NCI-H1436 (cell line): Measurements from ENCODE around the gene FCGR2B.
"Not testable (repeated sequence)": the region's sequence is repeated elsewhere in the genome, so short reads cannot be mapped to it uniquely, and the experiment has no call there.

Source experiments
- DNase-seq: peaks from one replicate; lab custom pipeline; 2025; lab: John Stamatoyannopoulos, UW

FCGR2B gene

DNA sequence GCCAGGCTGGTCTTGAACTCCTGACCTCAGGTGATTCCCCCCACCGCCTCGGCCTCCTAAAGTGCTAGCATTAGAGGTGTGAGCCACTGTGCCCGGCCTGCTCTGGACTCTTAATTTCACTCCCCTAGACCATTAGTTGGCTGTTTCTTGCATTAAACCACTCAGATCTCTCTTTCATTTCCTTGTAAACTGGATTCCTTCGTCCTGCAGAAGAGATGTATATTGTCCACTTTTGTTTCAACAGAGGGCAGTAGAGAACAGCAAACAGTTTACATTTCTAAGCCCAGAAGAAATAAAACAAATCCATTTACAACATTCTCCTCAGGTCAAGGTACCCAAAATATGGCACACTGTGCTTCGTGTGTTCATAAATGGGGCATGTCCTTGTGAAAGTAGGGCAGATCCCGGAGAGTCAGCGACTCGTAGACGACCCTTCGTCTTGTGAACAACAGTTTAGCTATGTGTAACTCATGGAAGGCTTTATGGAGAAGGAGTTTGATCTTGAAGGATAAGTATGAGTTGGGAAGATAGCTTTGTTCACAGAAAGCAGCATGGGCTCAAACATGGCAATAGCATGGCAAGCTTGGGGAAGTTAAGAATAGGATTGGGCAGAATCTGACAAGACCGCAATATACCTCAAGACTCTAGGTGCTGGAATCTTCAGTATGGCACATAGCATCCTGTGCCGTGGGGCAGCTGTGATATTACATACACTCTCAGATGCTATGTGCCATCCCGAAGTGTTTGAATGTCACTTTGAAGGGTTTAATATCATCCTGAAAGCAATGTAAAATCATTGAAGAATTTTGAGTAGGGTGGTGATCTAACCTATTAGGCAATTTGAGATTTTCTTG lies 15.2 kb upstream of the FCGR2B start:
- DNase-seq: not testable (repeated sequence)

DNA sequence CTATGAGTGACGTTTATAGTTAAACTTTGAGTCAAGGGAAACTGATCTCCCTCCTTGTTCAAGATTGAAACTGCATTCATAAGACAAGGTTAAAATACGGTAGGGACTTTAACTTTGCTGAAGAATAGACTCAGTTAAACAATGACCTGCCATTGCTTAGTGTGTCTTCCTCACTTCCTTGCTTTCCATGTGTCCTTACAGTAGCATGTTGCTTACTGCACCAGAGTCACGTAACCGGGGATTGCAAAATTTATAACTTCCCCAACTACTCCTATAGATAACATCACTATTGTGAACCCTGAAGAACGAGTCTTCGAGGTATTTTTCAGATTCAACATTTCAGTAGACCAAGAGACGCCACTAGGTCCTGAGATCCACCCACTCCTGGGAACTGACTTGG lies 9.4 kb upstream of the FCGR2B start:
- not testable (repeated sequence) for DNase-seq

DNA sequence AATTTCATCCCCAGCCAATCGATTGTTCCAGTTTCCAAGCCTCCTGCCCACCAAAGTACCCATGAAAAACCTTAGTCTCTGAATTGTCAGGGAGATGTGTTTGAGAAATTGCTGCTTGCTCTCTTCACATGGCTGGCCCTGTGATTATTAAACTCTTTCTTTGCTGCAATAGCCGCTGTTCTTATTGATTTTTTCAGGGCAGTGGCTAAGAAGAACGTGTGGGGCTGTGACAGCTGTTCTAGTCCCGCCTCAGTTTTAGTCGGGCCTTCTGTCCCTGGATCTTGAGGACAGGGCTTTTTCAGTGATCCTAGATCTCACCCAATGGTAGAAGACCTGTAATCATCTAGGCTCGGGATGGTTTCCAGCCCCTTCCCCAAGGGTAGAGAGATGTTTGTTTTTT lies 9.0 kb upstream of the FCGR2B start:
- not testable (repeated sequence) for DNase-seq

DNA sequence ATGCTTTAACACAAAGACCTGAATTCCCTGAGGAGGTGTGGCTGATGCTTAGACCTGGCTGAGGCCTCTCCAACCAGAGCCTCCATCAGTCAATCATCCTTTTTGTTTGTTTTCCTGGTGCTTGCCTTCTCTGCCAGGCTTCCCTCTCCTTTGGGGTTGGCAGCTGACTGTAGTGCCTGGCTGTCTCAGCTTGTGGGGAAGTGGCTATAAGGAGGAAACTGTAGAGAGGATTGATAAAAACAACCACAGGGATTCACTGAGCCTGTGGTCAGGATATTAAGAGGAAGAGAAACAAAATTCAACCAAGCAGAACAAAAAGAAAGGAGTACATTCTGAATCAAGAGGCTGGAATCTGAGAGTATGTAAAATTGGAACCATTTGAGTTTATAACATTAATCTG lies 4.4 kb upstream of the FCGR2B start:
- DNase-seq: not testable (repeated sequence)

DNA sequence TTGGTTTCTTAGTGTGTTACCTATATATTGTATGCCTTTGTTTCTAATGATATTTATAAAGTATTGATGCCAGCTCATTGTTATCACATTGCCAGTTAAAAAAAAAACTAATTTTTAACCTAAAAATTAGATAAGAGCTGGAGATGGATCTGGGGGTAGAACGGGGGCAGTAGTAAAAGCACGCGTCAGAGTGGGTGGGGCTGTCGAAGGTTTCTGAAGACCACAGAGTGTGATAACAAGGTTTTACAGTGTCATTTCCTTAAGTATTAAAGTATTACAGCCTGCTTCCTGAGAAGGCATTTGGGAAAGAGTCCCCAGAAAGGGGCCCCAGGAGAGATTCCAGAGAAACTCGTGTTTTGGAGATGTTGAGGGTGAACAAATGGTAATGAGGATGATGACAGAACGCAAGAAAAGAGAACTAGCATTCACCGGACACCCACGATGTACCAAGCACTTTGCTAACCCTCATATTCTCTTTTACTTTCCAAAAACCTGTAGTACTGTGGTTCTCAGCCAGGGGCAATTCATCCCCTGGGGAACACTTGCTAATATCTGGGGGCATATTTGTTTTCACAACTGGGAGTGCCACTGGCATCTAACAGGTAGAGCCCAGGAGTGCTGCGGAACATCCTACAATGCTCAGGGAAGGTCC lies 1.2 kb upstream of the FCGR2B start:
- not testable (repeated sequence) for DNase-seq

- DNase-seq: not testable (repeated sequence)
These were observed 626 bp downstream of the FCGR2B start for GRCh38 chr1:161663569-161663968.

DNA sequence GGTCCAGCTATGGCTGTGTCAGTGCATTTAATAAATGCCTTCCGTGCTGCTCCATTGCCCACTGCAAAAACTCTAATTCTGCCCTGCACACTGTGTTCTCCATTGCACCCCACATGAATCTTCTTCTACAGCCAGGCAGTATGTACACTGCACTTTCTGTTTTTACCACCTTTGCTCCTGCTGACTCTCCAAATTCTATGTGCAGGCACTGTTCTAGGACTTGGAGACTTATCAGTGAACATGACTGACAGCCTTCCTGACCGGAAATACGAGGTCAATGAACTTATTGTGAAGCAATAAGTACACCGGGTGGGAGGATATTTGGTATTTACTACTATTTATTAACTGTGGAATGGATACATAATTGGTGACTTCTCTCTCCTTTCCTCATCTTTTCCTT lies 1.7 kb downstream of the FCGR2B start:
- DNase-seq: not testable (repeated sequence)

DNA sequence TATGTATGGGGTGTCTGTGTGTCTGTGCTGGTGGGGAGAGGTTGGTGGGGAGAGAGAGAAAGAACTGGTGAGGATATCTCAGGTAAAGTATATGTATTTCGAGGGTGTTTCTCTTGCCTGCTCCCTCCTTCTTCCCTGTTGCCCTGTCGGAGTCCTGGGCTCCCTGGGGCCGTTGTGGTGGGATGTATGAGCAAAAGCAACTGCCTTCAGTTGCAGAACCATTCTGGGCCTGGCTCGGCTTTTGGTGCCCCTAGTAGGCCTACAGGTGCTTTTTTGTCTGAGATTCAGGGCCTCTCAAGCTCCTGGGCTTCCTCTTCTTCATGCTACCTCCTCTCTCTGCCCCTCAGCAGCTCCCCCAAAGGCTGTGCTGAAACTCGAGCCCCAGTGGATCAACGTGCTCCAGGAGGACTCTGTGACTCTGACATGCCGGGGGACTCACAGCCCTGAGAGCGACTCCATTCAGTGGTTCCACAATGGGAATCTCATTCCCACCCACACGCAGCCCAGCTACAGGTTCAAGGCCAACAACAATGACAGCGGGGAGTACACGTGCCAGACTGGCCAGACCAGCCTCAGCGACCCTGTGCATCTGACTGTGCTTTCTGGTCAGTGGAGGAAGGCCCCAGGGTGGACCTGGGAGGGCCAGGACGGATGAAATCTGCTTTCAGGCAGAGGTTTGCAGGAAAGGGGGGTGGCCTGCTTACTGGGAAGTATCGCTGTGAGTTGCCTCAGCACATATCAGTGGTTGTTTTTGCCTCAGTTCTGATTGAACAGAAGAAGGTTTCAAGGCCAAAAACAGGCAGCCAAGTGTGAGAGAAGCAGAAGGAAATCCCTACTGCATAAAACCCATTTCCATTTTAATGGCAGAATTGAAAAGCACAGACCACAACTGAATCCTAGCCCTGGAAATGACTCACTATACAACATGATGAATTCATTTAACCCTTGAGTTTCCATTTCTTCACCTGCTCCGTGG lies 8.4 kb downstream of the FCGR2B start:
- DNase-seq: not testable (repeated sequence)

DNA sequence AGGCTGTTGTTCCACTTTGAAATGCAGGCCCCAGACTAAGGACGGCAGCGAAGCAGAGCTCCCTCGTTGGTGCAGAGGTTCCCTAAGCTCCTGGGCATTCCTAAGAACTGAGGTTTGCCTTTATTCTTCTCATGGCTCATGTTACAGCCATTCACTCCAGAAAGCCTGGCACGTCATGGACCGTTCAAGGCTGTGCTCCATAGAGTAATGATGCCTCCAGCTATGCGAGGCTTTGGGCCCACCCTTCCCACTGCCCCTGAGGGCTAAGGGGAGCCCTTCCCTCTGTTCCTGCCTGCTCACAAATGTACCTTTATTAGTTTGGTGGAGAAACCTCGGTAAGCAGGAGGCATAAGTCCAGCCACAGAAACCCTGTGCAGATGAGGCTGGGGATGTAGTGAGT lies 10.5 kb downstream of the FCGR2B start:
- not testable (repeated sequence) for DNase-seq

DNA sequence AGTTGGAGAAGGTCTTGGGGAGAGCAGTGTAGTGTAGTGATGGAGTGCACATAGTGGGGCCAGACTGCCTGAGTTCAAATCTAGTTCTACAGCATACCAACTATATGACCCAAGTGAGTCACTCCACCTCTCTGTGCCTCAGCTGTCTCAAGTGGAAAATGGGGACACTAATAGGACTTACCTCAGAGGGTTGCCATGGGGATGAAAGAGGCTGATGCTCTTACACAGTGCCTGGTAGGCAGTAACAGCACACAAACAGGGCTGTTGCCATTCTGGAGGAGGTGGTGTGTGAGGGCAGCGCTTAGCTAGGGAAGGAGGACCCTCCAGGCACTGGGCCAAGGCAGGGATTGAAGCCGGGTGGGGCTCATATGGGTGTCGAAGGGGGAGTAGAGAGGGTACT lies 11.5 kb downstream of the FCGR2B start:
- peak; percentile 26 for DNase-seq

- DNase-seq: not testable (repeated sequence)
These were observed 12.0 kb downstream of the FCGR2B start for GRCh38 chr1:161674908-161675307.

DNA sequence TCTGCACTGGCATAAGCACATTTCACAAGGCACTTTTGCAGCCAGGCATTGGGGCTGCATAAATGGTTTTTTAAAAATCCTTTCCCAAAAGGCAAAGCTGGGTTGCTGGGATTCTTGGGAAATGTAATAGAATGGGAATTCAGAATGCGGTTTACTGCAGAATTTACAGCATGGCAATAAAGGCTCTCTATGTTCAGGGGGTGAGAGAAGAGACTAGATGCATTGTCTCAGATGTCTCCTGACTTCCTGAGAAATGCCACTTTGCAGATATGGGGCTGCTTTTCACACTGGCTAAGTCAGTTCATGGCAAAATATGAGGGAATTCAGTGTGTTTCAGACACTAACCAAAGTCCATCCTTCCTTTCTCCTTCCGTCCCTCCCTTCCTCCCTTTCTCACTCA lies 13.5 kb downstream of the FCGR2B start:
- no peak for DNase-seq

DNA sequence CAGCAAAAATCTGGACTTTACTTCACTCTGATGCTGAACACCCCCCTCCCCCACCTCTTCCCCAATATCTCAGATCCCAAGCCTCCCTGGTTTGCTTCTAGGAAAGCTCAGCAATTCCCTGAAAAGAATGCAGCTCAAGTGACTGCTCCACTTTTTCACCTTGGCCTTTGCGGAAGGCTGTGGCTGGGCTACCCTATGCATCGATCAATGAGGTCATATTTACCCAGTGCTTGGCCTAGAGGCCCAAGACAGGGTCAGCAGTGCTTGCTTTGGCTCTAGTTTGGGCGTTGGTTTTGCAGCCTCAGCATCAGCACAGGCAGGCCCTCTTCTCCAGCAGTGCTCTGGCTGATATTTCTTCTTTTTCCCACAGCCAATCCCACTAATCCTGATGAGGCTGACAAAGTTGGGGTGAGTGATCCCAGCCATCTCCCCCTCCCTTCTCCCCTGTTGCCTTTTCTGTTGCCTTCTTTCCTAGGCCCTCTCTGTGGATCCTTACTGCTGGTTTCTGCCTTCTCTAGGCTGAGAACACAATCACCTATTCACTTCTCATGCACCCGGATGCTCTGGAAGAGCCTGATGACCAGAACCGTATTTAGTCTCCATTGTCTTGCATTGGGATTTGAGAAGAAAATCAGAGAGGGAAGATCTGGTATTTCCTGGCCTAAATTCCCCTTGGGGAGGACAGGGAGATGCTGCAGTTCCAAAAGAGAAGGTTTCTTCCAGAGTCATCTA lies 14.2 kb downstream of the FCGR2B start:
- no peak for DNase-seq

- no peak for DNase-seq
These were observed 15.6 kb downstream of the FCGR2B start for GRCh38 chr1:161678500-161678899.

DNA sequence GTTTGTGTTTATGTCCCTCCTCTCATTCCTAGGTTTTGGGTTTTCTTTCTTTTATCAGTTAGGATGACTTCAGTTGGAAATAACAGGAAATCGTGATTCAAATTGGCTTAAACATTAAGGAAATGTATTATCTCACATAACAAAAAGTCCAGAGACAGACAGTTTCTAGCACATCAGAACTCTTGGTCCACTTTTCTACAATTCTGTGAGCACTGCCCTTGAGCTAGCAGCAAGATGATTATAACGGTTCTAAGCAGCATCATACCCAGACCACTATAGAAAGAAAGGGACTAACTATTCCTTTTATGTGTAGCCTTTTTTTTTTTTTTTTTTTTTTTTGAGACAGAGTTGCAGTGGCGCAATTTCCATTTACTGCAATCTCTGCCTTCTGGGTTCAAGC lies 18.9 kb downstream of the FCGR2B start:
- no peak for DNase-seq

DNA sequence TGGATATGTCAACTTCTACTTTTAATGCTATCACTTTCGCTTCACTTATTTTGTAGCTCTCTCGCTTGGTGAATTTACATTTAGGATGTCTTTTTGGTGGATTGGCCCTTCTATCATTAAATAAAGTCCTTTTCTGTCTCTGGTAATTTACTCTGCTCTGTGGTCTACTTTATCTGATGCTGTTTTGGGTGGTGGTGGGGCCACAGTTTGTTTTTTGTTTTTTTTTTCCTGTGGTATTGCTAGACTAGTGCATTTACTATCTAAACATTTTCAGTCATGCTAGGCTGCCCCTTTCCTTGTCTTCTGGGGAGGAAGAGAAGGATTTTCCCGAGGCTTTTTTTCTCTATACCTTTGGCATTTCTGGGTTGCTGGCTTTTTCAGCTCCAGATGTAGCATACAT lies 26.0 kb downstream of the FCGR2B start:
- DNase-seq: no peak

DNA sequence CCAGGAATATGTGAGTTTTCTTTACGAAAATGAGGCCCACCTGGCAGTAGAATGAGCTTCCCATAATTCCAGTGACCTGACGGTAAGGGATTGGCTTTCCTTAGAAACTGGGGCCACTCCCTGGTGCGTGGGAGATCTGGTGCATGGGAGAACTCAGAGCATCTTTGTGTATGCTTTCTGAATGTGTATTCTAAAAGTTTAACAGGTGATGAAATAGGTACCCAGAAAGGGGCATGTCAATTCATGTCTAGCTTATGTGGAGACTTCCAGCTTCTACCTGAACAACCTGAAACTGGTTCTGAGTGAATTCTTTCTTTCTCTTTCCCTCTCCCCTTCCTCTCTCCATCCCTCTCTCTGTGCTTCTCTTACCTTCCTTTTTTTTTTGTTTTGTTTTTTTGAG lies 28.9 kb downstream of the FCGR2B start:
- DNase-seq: no peak

DNA sequence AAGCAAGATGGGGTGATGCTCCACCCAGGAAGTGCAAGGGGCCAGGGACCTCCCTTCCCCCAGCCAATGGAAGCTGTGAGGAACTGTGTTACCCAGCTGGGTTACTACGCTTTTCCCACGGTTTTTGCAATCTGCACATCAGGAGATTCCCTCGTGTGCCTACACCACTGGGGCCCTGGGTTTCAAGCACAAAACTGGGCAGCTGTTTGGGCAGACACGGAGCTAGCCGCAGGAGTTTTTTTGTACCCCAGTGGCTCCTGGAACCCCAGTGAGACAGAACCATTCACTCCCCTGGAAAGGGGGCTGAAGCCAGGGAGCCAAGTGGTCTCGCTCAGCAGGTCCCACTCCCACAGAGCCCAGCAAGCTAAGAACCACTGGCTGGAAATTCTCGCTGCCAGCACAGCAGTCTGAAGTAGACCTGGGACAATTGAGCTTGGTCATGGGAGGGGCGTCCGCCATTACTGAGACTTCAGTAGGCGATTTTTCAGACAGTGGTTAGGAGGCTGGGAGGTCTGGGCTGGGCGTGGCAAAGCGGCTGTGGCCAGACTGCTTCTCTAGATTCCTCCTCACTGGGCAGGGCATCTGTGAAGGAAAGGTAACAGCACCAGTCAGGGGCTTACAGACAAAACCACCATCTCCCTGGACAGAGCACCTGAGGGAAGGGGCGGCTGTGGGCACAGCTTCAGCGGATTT lies 30.2 kb downstream of the FCGR2B start:
- DNase-seq: not testable (repeated sequence)

- not testable (repeated sequence) for DNase-seq
These were observed 35.4 kb downstream of the FCGR2B start for GRCh38 chr1:161698302-161698701.

DNA sequence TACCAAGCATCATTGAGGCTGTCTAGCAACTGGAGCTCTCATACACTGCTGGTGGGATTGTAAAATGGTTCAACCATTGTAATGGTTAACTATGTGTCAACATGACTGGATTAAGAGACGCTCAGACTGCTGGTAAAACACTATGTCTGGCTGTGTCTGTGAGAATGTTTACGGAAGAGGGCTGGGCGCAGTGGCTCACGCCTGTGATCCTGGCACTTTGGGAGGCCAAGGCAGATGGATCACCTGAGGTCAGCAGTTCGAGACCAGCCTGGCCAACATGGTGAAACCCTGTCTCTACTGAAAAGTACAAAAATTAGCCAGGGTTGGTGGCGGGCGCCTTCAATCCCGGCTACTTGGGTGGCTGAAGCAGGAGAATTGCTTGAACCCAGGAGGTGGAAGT lies 39.3 kb downstream of the FCGR2B start:
- DNase-seq: no peak

GRCh38 chr1:161705537-161705936 lies 42.6 kb downstream of the FCGR2B start:
- DNase-seq: no peak
